Cardiac fibroblast (primary cell): ENCODE measurements around the gene C15orf62.

Source experiments
- DNase-seq, 2 donors: peaks; one replicate each; pipeline versions ENCODE4 v3.0.0 to v3.0.0-alpha.2; 2010; ENCODE audit warnings: low read depth in 2 of 2
- H3K4me3 ChIP-seq, 2 donors: replicated peaks in 1 of 2; 1 replicate in 1 of 2; 2 replicates in 1 of 2; pipeline ENCODE4 v1.5.1; 2011; ENCODE audit warnings: low read depth in 2 of 2, low read length in 2 of 2, mild to moderate bottlenecking in 2 of 2, moderate library complexity in 1 of 2
- CTCF ChIP-seq: IDR thresholded peaks from one replicate; pipeline ENCODE4 v1.5.1; 2011; ENCODE audit warnings: low read depth, mild to moderate bottlenecking, low read length, inconsistent platforms

C15orf62 gene

GRCh38 chr15:40799523-40799922 lies 29.7 kb downstream of the C15orf62 start:
- no peak overlapping the region for H3K4me3 ChIP-seq
- no peak for TF ChIP-seq CTCF
- DNase-seq: no peak

GRCh38 chr15:40803076-40803475 lies 33.3 kb downstream of the C15orf62 start:
- H3K4me3 ChIP-seq: no peak overlapping the region
- DNase-seq: no peak
- TF ChIP-seq CTCF: no peak

GRCh38 chr15:40803688-40804087 lies 33.9 kb downstream of the C15orf62 start:
- H3K4me3 ChIP-seq: no peak overlapping the region
- no peak for TF ChIP-seq CTCF
- DNase-seq: no peak

GRCh38 chr15:40806672-40807027 lies 36.9 kb downstream of the C15orf62 start:
- no peak for DNase-seq
- TF ChIP-seq CTCF: no peak
- peak overlapping the region; percentile 79 to 99 for H3K4me3 ChIP-seq

GRCh38 chr15:40807028-40807887 lies 37.5 kb downstream of the C15orf62 start, which contains the start of the genes DNAJC17 and ZFYVE19:
Gene DNAJC17, minus strand, starts transcription at chr15:40807473. Its CDS starts 27 bp downstream, at chr15:40807446.
Gene ZFYVE19, plus strand, starts transcription at chr15:40807089. Its CDS starts 501 bp downstream, at chr15:40807590.
- DNase-seq: peak; percentile 99
- no peak for TF ChIP-seq CTCF

GRCh38 chr15:40807888-40808461 lies 38.2 kb downstream of the C15orf62 start:
- peak overlapping the region; percentile 79 to 99 for H3K4me3 ChIP-seq
- peak in 1 of 2 donors; percentile 6 for DNase-seq
- no peak for TF ChIP-seq CTCF

More at GRCh38 chr15:40807028-40807887, 37.5 kb downstream of the C15orf62 start, which contains the start of the genes DNAJC17 and ZFYVE19:
- peak within 1 kb of the TSS; percentile 79 to 99 for H3K4me3 ChIP-seq
